ENCODE results near the gene CXCL8. TPM values are rescaled to one million over a fixed set of nuclear protein-coding genes. Genes with fewer than 3 reads are reported as not detected.

The CXCL8 gene
- polyA plus RNA-seq, 1 donor from 2014 or later = not detected

DNA sequence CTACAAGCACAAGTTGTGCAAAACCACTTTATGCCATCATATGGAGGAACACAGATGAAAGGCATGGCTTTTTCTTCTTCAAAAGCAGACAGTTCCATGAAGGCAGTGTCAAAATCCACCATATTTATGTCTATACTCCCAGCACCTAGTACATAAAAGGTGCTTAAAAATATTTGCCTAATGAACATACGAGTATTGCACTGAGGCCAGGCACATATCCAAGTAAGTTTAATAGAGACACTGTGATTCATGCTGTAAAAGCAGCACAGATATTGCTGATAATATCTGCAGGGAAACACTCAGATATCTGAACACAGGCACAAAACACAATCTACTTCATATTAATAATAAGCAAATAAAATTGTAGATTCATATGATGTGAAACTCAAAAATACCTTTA lies 48.1 kb upstream of the CXCL8 start:
- Histone ChIP-seq H3K79me2 (replicated peaks; ENCODE audit: insufficient read depth, low read length) (no peaks in the 10 kb centered on the region), H3K9me2 (ENCODE audit: insufficient read depth, low read length) (no peaks in the 10 kb centered on the region), H3K9ac (ENCODE audit: low read length) (no peak overlapping the region), H2AFZ (ENCODE audit: low read depth, low read length) (no peak overlapping the region), H4K20me1 (ENCODE audit: insufficient read depth) (no peaks in the 10 kb centered on the region), H3K9me3 (ENCODE audit: low read length) (no peaks in the 10 kb centered on the region), H3K36me3 (ENCODE audit: insufficient read depth, low read length) (no peaks in the 10 kb centered on the region), H3K4me3 (ENCODE audit: low read length) (no peak overlapping the region), H3K27me3 (ENCODE audit: insufficient read depth, low read depth, low read length) (no peaks in the 10 kb centered on the region), H3K27ac (ENCODE audit: low read length) (no peak overlapping the region), H3K4me2 (ENCODE audit: low read length) (no peak overlapping the region), H3F3A (ENCODE audit: insufficient read depth, low read length, poor library complexity, severe bottlenecking) (no peaks in the 10 kb centered on the region)
- no peak for TF ChIP-seq CTCF (IDR thresholded peaks at IDR 0.05; ENCODE audit: poor library complexity, severe bottlenecking)
- no peak for TF ChIP-seq REST (IDR thresholded peaks at IDR 0.05; ENCODE audit: borderline replicate concordance)
- TF ChIP-seq EZH2 (IDR thresholded peaks at IDR 0.05; ENCODE audit: borderline replicate concordance, insufficient read depth, low read length, poor library complexity, severe bottlenecking) = no peak
- TF ChIP-seq MXI1 (conservative IDR thresholded peaks at IDR 0.05; ENCODE audit: poor library complexity, severe bottlenecking) = no peak
- TF ChIP-seq RAD21 (conservative IDR thresholded peaks at IDR 0.05) = no peak
- TF ChIP-seq POLR2AphosphoS5 (IDR thresholded peaks at IDR 0.05) = no peak
- no peak for TF ChIP-seq EP300 (conservative IDR thresholded peaks at IDR 0.05; ENCODE audit: poor library complexity, severe bottlenecking)
- TF ChIP-seq TAF1 (IDR thresholded peaks at IDR 0.05; ENCODE audit: low read depth) = no peak
- no peak for TF ChIP-seq SMC3 (conservative IDR thresholded peaks at IDR 0.05; ENCODE audit: poor library complexity)

GRCh38 chr4:73692701-73693100 lies 47.7 kb upstream of the CXCL8 start:
- H3K36me3 ChIP-seq (ENCODE audit: insufficient read depth, low read length) = no peaks in the 10 kb centered on the region
- H3K27me3 ChIP-seq (ENCODE audit: insufficient read depth, low read depth, low read length) = no peaks in the 10 kb centered on the region
- no peaks in the 10 kb centered on the region for H4K20me1 ChIP-seq (ENCODE audit: insufficient read depth)
- H3K27ac ChIP-seq (ENCODE audit: low read length) = no peak overlapping the region
- H3K9ac ChIP-seq (ENCODE audit: low read length) = no peak overlapping the region
- TF ChIP-seq CTCF (IDR thresholded peaks at IDR 0.05; ENCODE audit: poor library complexity, severe bottlenecking) (no peak), SMC3 (conservative IDR thresholded peaks at IDR 0.05; ENCODE audit: poor library complexity) (no peak), RAD21 (conservative IDR thresholded peaks at IDR 0.05) (no peak), POLR2AphosphoS5 (IDR thresholded peaks at IDR 0.05) (no peak), MXI1 (conservative IDR thresholded peaks at IDR 0.05; ENCODE audit: poor library complexity, severe bottlenecking) (no peak), EZH2 (IDR thresholded peaks at IDR 0.05; ENCODE audit: borderline replicate concordance, insufficient read depth, low read length, poor library complexity, severe bottlenecking) (no peak), REST (IDR thresholded peaks at IDR 0.05; ENCODE audit: borderline replicate concordance) (no peak), TAF1 (IDR thresholded peaks at IDR 0.05; ENCODE audit: low read depth) (no peak), EP300 (conservative IDR thresholded peaks at IDR 0.05; ENCODE audit: poor library complexity, severe bottlenecking) (no peak)
- H3K4me2 ChIP-seq (ENCODE audit: low read length) = no peak overlapping the region
- no peaks in the 10 kb centered on the region for H3F3A ChIP-seq (ENCODE audit: insufficient read depth, low read length, poor library complexity, severe bottlenecking)
- no peak overlapping the region for H2AFZ ChIP-seq (ENCODE audit: low read depth, low read length)
- H3K4me3 ChIP-seq (ENCODE audit: low read length) = no peak overlapping the region
- H3K9me2 ChIP-seq (ENCODE audit: insufficient read depth, low read length) = no peaks in the 10 kb centered on the region
- no peaks in the 10 kb centered on the region for H3K9me3 ChIP-seq (ENCODE audit: low read length)
- no peaks in the 10 kb centered on the region for H3K79me2 ChIP-seq (replicated peaks; ENCODE audit: insufficient read depth, low read length)

All from neural cell (in vitro differentiated cells).